ENCODE data around the gene SOST.

SOST gene

GRCh38 chr17:43774304-43775250 is 16.0 kb upstream of the SOST start:
- DNase-seq (ENCODE audit: low spot score) = no peak

- no peak for DNase-seq (ENCODE audit: low spot score)
Observed at GRCh38 chr17:43772877-43773648, 14.5 kb upstream of the SOST start.

- DNase-seq (ENCODE audit: low spot score) = no peak
Observed at GRCh38 chr17:43771463-43771862, 12.9 kb upstream of the SOST start.

- no peak for DNase-seq (ENCODE audit: low spot score)
Observed at GRCh38 chr17:43770957-43771356, 12.4 kb upstream of the SOST start.

GRCh38 chr17:43769859-43770258 is 11.3 kb upstream of the SOST start:
- no peak for DNase-seq (ENCODE audit: low spot score)

- no peak for DNase-seq (ENCODE audit: low spot score)
Observed at GRCh38 chr17:43769426-43769825, 10.8 kb upstream of the SOST start.

GRCh38 chr17:43768943-43769342 is 10.4 kb upstream of the SOST start:
- DNase-seq (ENCODE audit: low spot score) = no peak

- no peak for DNase-seq (ENCODE audit: low spot score)
Observed at GRCh38 chr17:43768382-43768781, 9.8 kb upstream of the SOST start.

- DNase-seq (ENCODE audit: low spot score) = no peak
Observed at GRCh38 chr17:43767713-43768059, 9.1 kb upstream of the SOST start.

- no peak for DNase-seq (ENCODE audit: low spot score)
Observed at GRCh38 chr17:43767053-43767712, 8.6 kb upstream of the SOST start.

- peak; percentile 67 for DNase-seq (ENCODE audit: low spot score)
Observed at GRCh38 chr17:43766413-43767052, 7.9 kb upstream of the SOST start.

- peak; percentile 90 for DNase-seq (ENCODE audit: low spot score)
Observed at GRCh38 chr17:43760254-43760852, 1.8 kb upstream of the SOST start.

- no peak for DNase-seq (ENCODE audit: low spot score)
Observed at GRCh38 chr17:43759836-43760235, 1.2 kb upstream of the SOST start.

- DNase-seq (ENCODE audit: low spot score) = no peak
Observed at GRCh38 chr17:43758086-43758485, 505 bp downstream of the SOST start.

- no peak for DNase-seq (ENCODE audit: low spot score)
Observed at GRCh38 chr17:43757171-43757660, 1.4 kb downstream of the SOST start.

- DNase-seq (ENCODE audit: low spot score) = no peak
Observed at GRCh38 chr17:43756201-43756600, 2.4 kb downstream of the SOST start.

GRCh38 chr17:43755389-43755875 is 3.2 kb downstream of the SOST start:
- DNase-seq (ENCODE audit: low spot score) = no peak

- no peak for DNase-seq (ENCODE audit: low spot score)
Observed at GRCh38 chr17:43754947-43755346, 3.6 kb downstream of the SOST start.

- no peak for DNase-seq (ENCODE audit: low spot score)
Observed at GRCh38 chr17:43753493-43754129, 5.0 kb downstream of the SOST start.

- no peak for DNase-seq (ENCODE audit: low spot score)
Observed at GRCh38 chr17:43750153-43750552, 8.4 kb downstream of the SOST start.

Measured in SK-N-DZ (cell line).